ENCODE data around the gene DPM3.

DPM3 gene

DNA sequence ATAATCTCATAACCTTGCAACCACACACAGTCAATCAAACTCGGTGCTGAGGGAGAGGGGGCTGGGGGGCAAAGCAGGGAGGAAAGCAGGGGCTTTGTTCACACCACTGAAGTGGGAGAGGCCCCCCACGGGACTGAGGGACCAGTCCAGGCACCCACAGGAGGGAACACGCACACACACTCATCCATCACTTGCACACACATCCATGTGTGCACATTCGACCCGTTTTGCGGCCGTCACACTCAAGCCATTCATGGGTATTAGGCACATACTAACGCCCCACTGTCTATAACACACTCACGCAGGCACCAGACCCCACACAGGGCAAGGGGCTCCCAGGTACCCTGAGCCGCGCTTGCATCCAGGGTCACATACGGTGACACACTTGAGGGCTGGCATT lies 47.7 kb downstream of the DPM3 start:
- no peak for DNase-seq (ENCODE audit: low read depth, low spot score)
- no peak overlapping the region for H3K4me3 ChIP-seq (ENCODE audit: low read depth, low read length)
- in situ Hi-C loops (cut with HindIII; ENCODE audit: low sequenced_read_pairs) = no loop called here
- TF ChIP-seq, protein P1, sequence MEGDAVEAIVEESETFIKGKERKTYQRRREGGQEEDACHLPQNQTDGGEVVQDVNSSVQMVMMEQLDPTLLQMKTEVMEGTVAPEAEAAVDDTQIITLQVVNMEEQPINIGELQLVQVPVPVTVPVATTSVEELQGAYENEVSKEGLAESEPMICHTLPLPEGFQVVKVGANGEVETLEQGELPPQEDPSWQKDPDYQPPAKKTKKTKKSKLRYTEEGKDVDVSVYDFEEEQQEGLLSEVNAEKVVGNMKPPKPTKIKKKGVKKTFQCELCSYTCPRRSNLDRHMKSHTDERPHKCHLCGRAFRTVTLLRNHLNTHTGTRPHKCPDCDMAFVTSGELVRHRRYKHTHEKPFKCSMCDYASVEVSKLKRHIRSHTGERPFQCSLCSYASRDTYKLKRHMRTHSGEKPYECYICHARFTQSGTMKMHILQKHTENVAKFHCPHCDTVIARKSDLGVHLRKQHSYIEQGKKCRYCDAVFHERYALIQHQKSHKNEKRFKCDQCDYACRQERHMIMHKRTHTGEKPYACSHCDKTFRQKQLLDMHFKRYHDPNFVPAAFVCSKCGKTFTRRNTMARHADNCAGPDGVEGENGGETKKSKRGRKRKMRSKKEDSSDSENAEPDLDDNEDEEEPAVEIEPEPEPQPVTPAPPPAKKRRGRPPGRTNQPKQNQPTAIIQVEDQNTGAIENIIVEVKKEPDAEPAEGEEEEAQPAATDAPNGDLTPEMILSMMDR (IDR thresholded peaks at IDR 0.05; ENCODE audit: low read depth, low read length) = no peak

DNA sequence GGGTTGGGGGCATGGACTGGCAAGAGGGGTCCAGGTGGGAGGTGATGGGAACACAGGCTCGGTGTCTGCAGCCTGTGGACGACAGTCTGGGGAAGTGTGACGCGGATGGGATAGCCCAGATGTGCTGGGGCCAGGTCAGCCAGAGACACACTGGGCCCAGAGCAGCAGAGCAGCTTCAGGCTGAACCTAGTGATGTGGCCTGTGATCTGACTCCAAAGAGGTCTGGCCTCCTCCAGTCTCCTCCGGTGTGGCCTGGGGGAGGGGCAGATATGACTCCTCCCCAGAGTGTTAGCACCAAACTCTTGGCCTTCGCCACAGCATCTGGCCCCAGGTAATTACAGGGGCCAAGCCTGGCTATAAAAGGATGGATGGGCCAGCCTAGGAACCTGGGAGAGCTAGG lies 48.2 kb downstream of the DPM3 start:
- H3K4me3 ChIP-seq (ENCODE audit: low read depth, low read length) = no peak overlapping the region
- in situ Hi-C loops (cut with HindIII; ENCODE audit: low sequenced_read_pairs) = no loop called here
- TF ChIP-seq, protein P1 (IDR thresholded peaks at IDR 0.05; ENCODE audit: low read depth, low read length) = no peak
- no peak for DNase-seq (ENCODE audit: low read depth, low spot score)

DNA sequence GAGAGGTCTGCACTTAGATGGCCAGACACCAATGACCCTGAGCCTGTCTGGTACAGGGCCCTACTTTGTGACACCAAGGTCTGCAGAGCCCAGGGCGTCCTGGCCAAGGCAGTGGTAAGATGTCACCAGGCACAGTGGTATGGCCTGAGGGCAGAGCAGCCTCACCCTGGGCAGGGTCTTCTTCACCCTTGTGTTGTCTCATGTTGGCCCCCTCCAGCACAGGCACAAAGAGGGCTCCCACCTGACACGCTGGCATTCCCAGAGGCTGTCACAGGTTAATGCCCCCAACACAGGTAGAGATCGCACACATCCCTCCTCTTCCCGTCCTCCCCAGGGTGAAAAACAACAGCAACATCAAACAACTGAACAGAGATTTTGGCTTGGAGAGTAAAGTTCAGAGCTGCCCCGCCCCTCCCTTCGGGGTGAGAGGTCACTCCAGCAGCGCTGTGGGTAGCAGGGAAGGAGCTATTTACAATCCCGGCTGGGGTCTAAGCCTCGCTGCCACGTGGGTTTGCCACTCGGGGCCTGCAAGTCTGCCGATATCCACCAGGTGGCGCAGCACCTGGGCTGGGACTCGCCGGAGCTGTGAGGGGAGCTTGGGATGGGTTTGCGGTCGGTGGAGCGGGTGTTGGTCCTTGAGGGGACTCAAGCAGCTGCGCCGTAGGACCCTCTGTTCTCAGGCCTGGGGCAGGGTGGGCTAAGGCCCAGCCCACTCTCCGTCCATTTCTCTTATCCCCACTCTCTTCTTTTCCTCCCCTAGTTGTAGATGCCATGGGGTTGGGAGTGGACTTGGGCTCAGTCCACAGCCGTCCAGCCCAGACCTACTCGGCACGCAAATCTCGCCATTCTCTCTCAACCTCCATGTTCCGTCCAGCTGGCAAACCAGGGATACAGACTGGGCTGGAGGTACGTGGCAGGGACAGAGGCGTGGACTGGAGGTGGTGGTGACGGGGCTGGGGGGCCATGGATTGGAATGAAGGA lies 49.0 kb downstream of the DPM3 start:
- in situ Hi-C loops (cut with HindIII; ENCODE audit: low sequenced_read_pairs) = no loop called here
- no peak overlapping the region for H3K4me3 ChIP-seq (ENCODE audit: low read depth, low read length)
- TF ChIP-seq, protein P1 (IDR thresholded peaks at IDR 0.05; ENCODE audit: low read depth, low read length) = peak; percentile 98
- DNase-seq (ENCODE audit: low read depth, low spot score) = peak; percentile 63
